Testis (tissue), 2 donors: ENCODE results near the gene UBE2E2.

ENCODE experiments used
- CTCF ChIP-seq, 3 experiments: fragments of 450-650 bp in 2 of 3; fragments of 200-600 bp in 1 of 3; sonication (generic) in 1 of 3; IDR thresholded peaks; one replicate each; pipeline ENCODE4 v1.5.1; 2016 to 2019; ENCODE audit warnings: antibody characterized with exemption in 3 of 3, mild to moderate bottlenecking in 2 of 3, moderate library complexity in 1 of 3
- POLR2A ChIP-seq: fragments of 450-650 bp; IDR thresholded peaks from one replicate; pipeline ENCODE4 v1.6.1; 2017; ENCODE audit warnings: antibody characterized with exemption, mild to moderate bottlenecking, moderate library complexity

GRCh38 chr3:23487015-23487414 lies 283.9 kb downstream of the UBE2E2 start:
- TF ChIP-seq CTCF (IDR thresholded peaks at IDR 0.05), result no peak
- no peak for TF ChIP-seq POLR2A
